HEK293 (cell line): Measurements from ENCODE around the gene MAP3K20.

ENCODE experiments used
- MZF1 ChIP-seq: fragments of 450-650 bp; formaldehyde crosslinking; IDR thresholded peaks from 2 replicates; pipeline ENCODE4 v1.5.1; 2017; ENCODE audit warnings: missing biosample characterization, missing genetic modification characterization, borderline replicate concordance
- ZNF239 ChIP-seq: fragments of 450-650 bp; formaldehyde crosslinking; IDR thresholded peaks from 2 replicates; pipeline ENCODE4 v1.5.1; 2016; ENCODE audit warnings: missing biosample characterization, missing genetic modification characterization

- TF ChIP-seq MZF1 (no peak), ZNF239 (tag by site-specific recombination) (no peak)
Observed at GRCh38 chr2:173028141-173028540, 47.5 kb upstream of the MAP3K20 start.
